Ishikawa (cell line): ENCODE measurements around the gene CEP135.

ENCODE experiments used
- CEBPB ChIP-seq: IDR thresholded peaks from 2 replicates; pipeline ENCODE4 v1.6.1; 2012
- CREB1 ChIP-seq: IDR thresholded peaks from 2 replicates; pipeline ENCODE4 v1.6.1; 2012; ENCODE audit warnings: low read depth
- EGR1 ChIP-seq: IDR thresholded peaks from 2 replicates; pipeline ENCODE4 v1.6.1; 2012
- EP300 ChIP-seq: IDR thresholded peaks from 2 replicates; pipeline ENCODE4 v1.6.1; 2012; ENCODE audit warnings: borderline replicate concordance
- FOXM1 ChIP-seq: IDR thresholded peaks from 2 replicates; pipeline ENCODE4 v1.6.1; 2012; ENCODE audit warnings: low read depth, borderline replicate concordance
- MAX ChIP-seq: IDR thresholded peaks from 2 replicates; pipeline ENCODE4 v1.6.1; 2012
- NFIC ChIP-seq: IDR thresholded peaks from 2 replicates; pipeline ENCODE4 v1.6.1; 2012
- RAD21 ChIP-seq: IDR thresholded peaks from 2 replicates; pipeline ENCODE4 v1.6.1; 2012; ENCODE audit warnings: low read depth
- REST ChIP-seq: IDR thresholded peaks from 2 replicates; pipeline ENCODE4 v1.6.1; 2012; ENCODE audit warnings: low read depth, mild to moderate bottlenecking
- TAF1 ChIP-seq: IDR thresholded peaks from 2 replicates; pipeline ENCODE4 v1.6.1; 2012; ENCODE audit warnings: low read depth, mild to moderate bottlenecking
- TCF12 ChIP-seq: IDR thresholded peaks from 2 replicates; pipeline ENCODE4 v1.6.1; 2012; ENCODE audit warnings: low read depth
- TEAD4 ChIP-seq: IDR thresholded peaks from 2 replicates; pipeline ENCODE4 v1.6.1; 2012
- USF1 ChIP-seq: IDR thresholded peaks from 2 replicates; pipeline ENCODE4 v1.6.1; 2012
- YY1 ChIP-seq: IDR thresholded peaks from 2 replicates; pipeline ENCODE4 v1.6.1; 2012; ENCODE audit warnings: low read depth
- ZBTB7A ChIP-seq: IDR thresholded peaks from 2 replicates; pipeline ENCODE4 v1.6.1; 2012; ENCODE audit warnings: low read depth

Gene CEP135

GRCh38 chr4:55925241-55925640, 23.5 kb upstream of the CEP135 start:
- TF ChIP-seq CEBPB = no peak
- TF ChIP-seq EGR1 = no peak
- TF ChIP-seq REST = no peak
- no peak for TF ChIP-seq TAF1
- TF ChIP-seq MAX = no peak
- no peak for TF ChIP-seq TCF12
- no peak for TF ChIP-seq CREB1
- TF ChIP-seq FOXM1 = no peak

GRCh38 chr4:55926610-55927009, 22.1 kb upstream of the CEP135 start:
- TF ChIP-seq CEBPB = no peak
- no peak for TF ChIP-seq YY1
- TF ChIP-seq USF1 = no peak
- TF ChIP-seq TEAD4 = no peak
- TF ChIP-seq EGR1 = no peak
- no peak for TF ChIP-seq TCF12
- no peak for TF ChIP-seq NFIC
- TF ChIP-seq REST = no peak
- TF ChIP-seq ZBTB7A = no peak
- TF ChIP-seq MAX = no peak

- TF ChIP-seq YY1 (no peak), TEAD4 (no peak), FOXM1 (no peak), RAD21 (no peak), TAF1 (no peak), USF1 (no peak)
Observed at GRCh38 chr4:55927803-55928437, 20.8 kb upstream of the CEP135 start.

- TF ChIP-seq ZBTB7A = no peak
- TF ChIP-seq YY1 = no peak
- TF ChIP-seq TAF1 = no peak
- TF ChIP-seq CEBPB = no peak
- no peak for TF ChIP-seq EGR1
- TF ChIP-seq MAX = no peak
- no peak for TF ChIP-seq REST
- TF ChIP-seq TEAD4 = no peak
- TF ChIP-seq CREB1 = no peak
- TF ChIP-seq FOXM1 = no peak
- no peak for TF ChIP-seq USF1
- no peak for TF ChIP-seq TCF12
- TF ChIP-seq EP300 = no peak
- no peak for TF ChIP-seq RAD21
- TF ChIP-seq NFIC = no peak
Observed at GRCh38 chr4:55928846-55929245, 19.9 kb upstream of the CEP135 start.
